ENCODE measurements around the gene GREB1.

GREB1 gene

DNA sequence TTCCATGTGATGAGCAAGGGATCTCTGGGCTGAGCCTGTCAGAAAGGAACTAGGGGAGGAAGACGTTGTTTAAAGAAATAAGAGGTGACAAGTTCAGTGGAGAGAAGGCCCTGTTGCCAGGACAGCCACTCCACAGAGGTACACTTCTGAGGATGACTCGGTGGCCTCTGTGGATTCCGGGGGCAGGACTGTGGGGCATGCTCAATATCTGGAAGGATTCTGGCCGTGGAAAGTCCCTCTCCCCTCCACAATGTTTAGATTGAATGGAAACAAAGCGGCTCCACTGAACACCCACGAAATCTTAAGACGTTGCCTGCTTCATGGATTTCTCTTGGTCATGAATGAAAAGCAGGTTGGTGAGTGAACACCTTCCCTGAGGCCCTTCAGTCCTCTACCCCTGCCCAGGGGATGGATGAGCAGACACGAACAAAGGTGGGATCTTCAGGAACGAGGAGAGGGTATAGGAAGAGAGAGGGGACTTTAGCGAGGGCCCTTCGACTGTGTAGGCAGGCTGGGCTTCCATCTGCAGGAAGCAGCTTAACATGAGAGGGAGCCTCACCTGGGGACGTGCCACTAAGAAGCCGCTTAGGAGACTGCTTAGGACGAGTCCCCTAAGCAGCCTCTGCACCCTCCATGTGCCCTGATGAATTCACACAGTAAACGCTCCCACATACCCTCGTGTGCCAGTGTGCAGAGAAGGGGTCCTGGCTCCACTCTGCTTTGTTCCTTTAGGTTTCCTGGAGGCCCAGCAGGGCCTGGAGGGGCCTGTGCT lies 134.2 kb downstream of the GREB1 start:
- no peak for DNase-seq

DNA sequence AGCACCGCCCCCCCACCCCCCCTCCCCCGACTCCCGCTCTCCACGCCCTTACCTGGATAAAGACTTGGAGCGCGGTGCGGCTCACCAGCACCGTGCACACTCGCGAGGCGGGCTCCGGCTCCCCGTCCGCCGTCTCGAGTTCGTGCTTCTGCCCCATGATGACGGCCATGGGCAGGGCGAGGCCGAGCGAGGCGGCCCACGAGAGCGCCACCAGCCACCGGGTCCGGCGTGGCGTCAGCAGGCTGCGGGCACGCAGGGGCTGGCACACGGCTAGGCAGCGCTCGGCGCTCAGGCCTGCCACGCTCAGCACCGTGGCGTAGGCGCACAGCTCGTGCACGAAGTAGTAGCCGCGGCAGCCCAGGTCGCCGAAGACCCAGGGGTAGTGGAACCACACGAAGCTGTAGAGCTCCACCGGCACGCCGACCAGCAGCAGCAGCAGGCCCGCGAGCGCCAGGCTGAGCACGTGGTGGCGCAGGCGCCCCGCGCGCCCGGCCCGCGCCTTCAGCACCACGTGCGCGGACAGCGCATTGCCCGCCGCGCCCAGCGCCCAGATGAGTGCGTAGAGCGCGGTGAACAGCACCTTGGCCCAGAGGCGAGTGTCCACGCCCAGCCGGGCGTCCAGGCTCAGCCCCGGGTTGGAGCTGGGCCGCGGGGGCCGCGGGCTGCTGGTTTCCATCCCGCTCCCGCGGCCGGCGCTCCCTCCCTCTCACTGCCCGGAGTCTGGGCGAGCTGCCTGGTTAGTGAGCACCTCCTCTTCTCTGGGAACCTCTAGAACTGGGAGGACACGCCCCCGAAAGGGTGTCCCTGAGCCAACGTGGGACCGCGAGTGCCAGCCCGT lies 135.8 kb downstream of the GREB1 start, which contains the start of gene NTSR2:
Gene NTSR2, minus strand, starts transcription at position 742 of the 838 bp plus-strand sequence. Its CDS starts 66 bp downstream, at position 676.
- DNase-seq: peak; percentile 75

DNA sequence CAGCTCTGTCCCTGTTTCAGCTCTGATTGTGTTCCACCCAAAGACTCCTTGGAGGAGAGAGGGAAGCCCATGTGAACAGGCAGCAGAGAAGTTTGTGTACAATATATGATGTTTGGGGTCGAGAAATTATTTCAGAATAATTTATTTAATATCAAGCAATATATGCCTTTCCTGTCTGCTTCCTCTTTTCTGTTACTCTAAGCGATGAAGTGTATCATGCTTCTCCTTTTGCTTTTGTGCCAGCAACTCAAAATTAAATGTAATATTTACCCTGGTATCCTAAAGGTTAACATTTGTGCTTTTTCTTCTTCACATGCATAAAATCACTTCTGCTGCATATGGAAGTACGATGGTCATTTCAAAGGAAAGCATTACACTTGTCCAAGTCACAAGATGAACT lies 138.6 kb downstream of the GREB1 start:
- DNase-seq: no peak

- no peak for DNase-seq
Observed at GRCh38 chr2:11674983-11675382, 141.1 kb downstream of the GREB1 start.

DNA sequence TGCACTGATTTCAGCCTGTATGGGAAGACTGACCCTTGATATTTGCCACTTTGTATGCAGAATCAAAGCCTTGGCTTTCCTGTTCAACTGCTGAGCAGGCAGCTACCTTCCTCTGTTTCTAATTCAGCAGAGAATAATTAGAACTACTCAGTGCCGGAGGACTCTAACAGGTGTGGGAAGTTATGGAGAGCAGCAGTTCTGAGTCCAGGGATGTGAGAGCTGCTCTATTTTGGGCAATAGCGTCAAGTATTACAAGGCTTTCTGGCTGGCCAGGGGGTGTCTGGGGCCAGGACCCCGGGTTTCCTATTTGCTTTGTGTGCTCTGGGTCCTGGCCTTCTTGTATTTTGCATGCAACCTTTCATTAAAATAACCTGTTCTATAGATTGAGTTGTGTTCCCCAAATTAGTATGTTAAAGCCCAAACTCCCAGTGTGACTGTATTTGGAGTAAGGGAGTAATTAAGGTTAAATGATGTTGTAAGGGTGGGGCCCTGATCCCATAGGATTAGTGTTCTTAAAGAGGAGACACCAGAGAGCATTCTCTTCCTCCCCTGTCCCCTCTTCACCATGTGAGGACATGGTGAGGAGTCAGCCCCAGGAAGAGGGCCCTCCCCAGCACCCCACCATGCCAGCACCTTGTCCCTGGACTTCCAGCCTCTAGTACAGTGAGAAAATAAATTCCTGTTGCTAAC lies 141.7 kb downstream of the GREB1 start:
- no peak for DNase-seq

- DNase-seq: no peak
Observed at GRCh38 chr2:11676640-11677039, 142.8 kb downstream of the GREB1 start.

- no peak for DNase-seq
Observed at GRCh38 chr2:11677136-11678055, 143.6 kb downstream of the GREB1 start.

GRCh38 chr2:11678306-11678960 lies 144.6 kb downstream of the GREB1 start:
- no peak for DNase-seq

DNA sequence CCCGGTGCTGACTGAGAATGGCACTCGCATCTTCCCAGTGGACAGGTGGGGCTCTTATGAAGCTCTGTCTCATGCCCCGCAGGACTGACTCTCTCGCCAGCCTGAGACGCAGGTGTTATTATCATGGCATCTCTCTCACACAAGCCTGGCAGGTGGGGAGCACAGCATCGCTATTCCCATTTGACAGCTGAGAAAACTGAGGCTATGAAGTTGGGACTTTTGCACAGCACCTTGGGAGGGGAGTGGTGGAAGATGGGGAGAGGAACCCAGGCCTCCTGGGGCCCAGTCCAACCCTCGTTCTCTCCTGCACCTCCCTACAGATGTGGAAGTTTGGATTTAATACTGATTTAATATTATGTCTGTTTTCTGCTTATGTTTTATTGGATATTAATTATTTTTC lies 145.2 kb downstream of the GREB1 start:
- no peak for DNase-seq

GRCh38 chr2:11679486-11680181 lies 145.8 kb downstream of the GREB1 start:
- DNase-seq: no peak

DNA sequence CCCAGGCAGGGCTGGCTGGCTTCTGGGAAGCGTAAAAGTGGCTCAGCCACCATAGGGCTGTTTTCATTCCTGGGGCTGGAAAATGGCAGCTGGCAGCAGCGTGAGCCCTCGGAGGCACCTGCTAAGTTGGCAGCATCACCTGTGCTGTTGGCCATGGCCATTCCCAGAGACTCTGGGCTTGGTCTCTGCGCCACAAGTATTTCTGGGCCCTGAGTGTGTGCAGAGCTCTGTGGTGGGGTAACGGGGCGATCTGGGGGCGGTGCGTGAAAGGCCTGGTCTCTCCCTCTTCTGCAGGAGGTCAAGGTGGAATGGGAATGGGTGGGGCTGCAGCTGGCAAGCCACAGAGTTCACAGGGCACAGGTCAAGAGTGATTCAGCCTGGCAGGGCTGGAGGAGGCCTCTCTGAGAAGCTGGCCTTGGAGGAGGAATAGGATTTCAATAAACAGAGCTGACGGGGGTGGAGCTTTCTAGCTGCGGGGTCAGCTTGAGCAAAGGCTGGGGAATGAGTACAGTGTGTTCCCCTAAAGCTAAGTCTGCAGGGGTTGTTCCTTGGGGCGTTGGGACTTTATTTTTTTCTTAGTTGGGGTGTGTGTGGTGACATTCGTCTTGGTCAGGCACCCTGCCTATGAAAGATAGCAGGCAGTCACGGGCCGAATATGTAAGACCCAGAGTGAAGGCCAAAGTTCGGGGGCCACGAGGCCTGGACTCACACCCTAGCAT lies 146.5 kb downstream of the GREB1 start:
- no peak for DNase-seq

DNA sequence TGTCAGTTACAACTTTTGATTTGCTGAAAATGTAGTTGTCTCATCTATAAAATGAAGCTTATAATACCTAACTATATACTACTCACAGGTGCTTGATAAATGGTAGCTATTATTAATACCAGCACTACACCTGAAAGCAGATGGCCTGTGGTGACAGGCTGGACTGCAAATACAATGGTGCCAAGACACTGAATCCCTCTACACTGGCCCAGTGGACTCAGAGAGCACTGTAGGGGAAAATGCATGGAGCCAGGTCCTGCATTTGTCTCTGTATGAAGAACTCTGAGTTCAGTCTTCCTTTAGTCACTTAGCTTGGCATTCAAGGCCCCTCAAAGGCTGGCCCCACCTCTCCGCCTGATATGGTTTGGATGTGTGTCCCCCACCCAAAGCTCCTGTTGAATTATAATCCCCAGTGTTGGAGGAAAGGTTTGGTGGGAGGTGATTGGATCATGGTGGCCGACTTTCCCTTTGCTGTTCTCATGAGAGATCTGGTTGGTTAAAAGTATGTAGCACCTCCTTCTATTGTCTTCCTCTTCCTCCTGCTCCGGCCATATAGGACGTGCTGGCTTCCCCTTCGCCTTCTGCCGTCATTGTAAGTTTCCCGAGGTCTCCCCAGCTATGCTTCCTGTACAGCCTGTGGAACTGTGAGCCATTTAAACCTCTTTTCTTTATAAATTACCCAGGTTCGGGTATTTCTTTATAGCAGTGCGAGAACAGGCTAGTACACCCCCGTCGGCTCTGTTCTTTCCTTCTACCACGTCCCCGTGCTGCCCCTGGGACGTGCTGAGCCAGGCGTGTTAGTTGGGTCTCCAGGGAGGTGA lies 147.3 kb downstream of the GREB1 start:
- no peak for DNase-seq

DNA sequence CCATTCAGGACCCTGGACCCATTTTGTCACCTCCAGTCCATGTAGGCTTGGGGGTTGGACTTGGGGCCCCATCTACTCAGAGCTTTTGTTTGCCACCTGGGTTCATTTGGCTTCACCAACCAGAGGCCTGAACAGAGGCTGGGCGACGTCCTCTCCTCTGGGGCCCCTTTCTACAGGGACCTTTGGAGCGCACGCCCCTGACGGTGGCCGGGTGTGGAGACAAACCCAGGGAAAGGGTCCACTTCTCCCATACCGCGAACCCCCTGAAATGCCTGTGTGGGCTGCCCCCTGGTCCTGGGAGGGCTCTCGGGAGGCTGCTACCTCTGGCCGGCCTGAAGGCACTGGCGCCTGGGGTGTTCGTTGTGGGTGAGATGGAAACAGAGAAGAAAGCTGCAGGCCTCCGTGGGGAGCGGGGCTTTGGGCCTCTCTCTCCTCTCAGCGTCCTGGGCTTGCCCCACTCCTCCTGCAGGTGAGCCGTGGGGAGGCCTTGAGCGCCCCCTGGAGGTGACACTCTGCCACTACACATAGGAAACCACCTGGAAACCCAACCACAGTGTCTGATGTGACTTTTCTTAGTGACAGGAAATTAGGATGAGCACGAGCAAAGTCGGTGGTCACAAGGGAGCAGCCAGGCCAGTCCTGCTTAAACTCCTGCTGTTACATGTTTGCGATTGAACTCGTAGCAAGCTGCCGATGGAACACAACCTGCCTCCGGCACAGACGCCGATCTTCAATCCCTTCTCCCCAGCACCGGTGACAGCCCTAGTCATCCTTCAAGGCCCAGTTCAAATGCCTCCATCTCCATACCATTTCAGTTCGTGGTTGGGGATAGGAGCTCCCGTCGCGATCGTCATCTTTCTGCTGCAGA lies 148.1 kb downstream of the GREB1 start:
- DNase-seq: peak; percentile 49

DNA sequence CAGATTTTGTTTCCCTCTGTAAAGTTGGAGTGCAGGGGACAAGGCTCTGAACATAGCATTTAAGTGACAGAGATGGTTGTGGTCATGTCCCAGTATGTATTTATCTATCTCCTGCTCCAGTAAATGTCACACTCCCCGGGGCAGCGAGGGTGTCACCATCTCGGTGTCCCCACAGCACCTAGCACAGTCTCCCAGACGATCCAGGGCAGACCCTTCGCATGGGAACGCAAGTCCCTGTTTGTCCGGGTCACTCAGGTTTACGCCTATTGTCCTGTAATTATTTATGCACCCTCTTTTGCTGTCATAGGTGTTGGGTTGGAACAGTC lies 148.7 kb downstream of the GREB1 start:
- DNase-seq: no peak

- no peak for DNase-seq
Observed at GRCh38 chr2:11683476-11683875, 149.6 kb downstream of the GREB1 start.

DNA sequence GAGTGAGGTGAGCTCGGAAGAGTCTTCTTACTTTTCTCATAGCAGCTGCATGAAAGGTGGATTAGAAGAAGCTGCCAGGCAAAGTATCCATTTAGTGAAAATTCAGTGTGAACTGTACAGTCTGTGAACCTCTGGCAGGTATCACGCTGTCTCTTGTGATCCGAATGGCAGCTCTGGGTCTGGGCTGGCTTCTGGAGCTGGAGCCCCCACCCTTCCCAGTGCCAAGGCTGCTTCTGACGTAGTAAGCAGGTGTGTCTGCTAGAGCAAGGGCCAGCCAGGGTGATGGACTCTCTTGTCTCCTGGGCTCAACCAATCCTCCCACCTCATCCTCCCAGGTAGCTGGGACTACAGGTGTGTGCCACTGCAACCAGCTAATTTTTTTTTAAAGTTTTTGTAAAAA lies 150.1 kb downstream of the GREB1 start:
- no peak for DNase-seq

DNA sequence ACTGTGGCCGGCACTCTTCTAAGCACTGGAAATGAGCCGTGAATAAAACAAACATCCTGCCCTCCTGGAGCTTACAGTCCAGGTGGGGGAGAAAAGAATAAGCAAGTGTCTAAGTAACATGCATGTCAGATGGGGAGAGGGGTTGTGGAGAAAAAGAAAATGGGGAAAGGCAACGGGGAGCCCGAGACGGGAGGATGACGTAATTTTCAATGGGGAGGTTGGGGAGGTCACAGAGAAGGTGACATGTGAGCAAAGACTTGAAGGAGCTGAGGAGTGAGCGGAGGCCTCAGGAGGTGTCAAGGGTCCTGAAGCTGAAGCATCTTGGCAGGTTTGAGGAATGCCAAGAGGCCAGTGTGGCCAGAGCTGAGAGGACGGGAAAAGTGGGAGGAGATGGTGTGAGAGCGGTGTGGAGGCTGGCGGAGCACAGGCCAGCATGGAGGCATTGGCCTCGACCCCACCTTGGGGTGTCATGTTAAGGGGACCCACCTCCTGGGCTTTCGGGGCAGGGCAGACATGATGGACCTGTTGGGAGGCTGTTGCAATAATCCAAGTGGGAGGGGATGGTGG lies 151.1 kb downstream of the GREB1 start:
- DNase-seq: no peak

DNA sequence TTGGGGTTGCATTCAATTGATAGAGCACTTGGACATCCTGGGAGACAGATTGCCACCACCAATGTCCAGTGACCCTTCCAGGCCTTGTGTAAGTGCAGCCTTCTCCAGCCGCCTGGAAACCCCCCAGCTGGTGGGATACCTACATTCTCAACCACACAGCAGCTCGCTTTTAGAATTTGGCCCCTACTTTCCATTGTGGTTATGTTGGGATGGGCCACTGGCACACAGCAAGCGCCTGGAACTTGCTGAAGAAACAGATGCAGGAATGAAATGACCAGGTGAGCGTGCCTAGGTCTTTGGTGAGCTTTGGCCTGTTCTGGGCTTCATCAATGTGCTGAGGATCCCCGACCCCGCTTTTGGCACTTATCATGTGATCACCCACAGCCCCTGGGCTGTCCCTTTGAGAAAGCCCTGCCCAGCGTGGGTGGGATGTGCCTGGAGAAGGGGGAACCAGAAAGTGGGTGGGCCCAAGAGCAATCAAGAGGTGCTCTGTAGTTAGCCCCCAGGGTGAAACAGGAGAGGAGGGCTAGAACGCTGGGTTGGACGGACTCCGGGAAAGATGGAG lies 152.1 kb downstream of the GREB1 start:
- DNase-seq: no peak

All from hematopoietic multipotent progenitor cell treated with erythropoietin and hydrocortisone succinate and interleukin-3 and kit ligand, for 6 days (in vitro differentiated cells).